Omental fat pad (tissue), 4 donors: ENCODE data around the gene RABEP2. TPM values are rescaled to one million over a fixed set of nuclear protein-coding genes. Genes with fewer than 3 reads are reported as not detected.

Source experiments
- ATAC-seq: fragments of 150-250 bp; one replicate; pipeline ENCODE4 v1.9.1; 2016; ENCODE audit warnings: mild to moderate bottlenecking, moderate library complexity; ENCODE audit not compliant: low FRiP score
- DNase-seq: peaks from one replicate; pipeline ENCODE4 v3.0.0-alpha.2; 2019; ENCODE audit warnings: low spot score
- total RNA-seq, 4 donors: library from RNA; depleted of rRNA; stranded (reverse); fragments of >200 nt; gene quantifications; one replicate each; pipeline ENCODE4 v1.1.0, GENCODE V29; 2016
- TF ChIP-seq, protein P1 (sequence below), 3 donors: fragments of 450-650 bp; IDR thresholded peaks; one replicate each; pipeline ENCODE4 v1.5.1; 2016 to 2017; ENCODE audit warnings: antibody characterized with exemption in 3 of 3, mild to moderate bottlenecking in 3 of 3, moderate library complexity in 2 of 3

RABEP2 gene
- total RNA-seq, 4 donors from 2014 or later, result 10.1 to 21.7 (median 17.0) TPM

DNA sequence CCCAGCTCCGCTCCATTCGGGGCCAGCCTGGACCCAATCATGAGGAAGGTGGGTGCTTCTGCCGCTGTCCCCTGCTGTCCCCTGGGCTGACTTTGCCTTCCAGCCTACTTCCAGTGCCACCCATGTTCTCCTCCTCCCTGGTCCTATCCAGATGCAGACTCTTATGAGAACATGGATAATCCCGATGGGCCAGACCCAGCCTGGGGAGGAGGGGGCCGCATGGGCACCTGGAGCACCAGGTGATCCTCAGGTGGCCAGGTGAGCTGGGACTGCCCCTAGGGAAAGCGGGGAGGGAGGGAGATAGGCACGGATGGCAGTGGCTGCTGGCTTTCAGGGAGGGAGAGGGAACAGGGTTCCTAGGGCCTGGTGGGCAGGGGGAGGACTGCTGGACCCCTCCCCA is 13.7 kb upstream of the RABEP2 start:
- ATAC-seq, result no peak
- DNase-seq, result no peak
- TF ChIP-seq, protein P1, sequence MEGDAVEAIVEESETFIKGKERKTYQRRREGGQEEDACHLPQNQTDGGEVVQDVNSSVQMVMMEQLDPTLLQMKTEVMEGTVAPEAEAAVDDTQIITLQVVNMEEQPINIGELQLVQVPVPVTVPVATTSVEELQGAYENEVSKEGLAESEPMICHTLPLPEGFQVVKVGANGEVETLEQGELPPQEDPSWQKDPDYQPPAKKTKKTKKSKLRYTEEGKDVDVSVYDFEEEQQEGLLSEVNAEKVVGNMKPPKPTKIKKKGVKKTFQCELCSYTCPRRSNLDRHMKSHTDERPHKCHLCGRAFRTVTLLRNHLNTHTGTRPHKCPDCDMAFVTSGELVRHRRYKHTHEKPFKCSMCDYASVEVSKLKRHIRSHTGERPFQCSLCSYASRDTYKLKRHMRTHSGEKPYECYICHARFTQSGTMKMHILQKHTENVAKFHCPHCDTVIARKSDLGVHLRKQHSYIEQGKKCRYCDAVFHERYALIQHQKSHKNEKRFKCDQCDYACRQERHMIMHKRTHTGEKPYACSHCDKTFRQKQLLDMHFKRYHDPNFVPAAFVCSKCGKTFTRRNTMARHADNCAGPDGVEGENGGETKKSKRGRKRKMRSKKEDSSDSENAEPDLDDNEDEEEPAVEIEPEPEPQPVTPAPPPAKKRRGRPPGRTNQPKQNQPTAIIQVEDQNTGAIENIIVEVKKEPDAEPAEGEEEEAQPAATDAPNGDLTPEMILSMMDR (IDR thresholded peaks at IDR 0.05), result no peak

- ATAC-seq, result no peak
- TF ChIP-seq, protein P1 (IDR thresholded peaks at IDR 0.05), result no peak
- no peak for DNase-seq
Observed at GRCh38 chr16:28937222-28937876, 12.3 kb upstream of the RABEP2 start.

DNA sequence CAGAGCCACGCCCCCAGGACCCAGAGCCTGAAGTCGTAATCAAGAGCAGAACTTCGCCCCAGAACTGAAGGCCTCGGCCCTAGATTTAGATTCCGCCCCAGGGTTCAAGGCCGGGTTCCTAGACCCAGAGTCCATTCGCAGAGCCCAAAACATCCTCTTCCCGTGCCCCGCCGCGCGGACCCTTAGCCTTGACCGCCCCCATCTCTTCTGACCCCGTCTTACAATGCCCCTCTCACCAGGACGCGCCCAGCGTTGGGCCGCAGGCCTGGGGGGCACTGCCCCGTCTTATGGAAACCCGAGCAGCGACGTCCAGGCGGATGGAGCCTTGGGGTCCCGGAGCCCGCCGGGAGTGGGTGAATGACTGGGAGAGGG is 11.7 kb upstream of the RABEP2 start:
- TF ChIP-seq, protein P1 (IDR thresholded peaks at IDR 0.05), result no peak
- ATAC-seq, result peak; percentile 29
- DNase-seq, result no peak

DNA sequence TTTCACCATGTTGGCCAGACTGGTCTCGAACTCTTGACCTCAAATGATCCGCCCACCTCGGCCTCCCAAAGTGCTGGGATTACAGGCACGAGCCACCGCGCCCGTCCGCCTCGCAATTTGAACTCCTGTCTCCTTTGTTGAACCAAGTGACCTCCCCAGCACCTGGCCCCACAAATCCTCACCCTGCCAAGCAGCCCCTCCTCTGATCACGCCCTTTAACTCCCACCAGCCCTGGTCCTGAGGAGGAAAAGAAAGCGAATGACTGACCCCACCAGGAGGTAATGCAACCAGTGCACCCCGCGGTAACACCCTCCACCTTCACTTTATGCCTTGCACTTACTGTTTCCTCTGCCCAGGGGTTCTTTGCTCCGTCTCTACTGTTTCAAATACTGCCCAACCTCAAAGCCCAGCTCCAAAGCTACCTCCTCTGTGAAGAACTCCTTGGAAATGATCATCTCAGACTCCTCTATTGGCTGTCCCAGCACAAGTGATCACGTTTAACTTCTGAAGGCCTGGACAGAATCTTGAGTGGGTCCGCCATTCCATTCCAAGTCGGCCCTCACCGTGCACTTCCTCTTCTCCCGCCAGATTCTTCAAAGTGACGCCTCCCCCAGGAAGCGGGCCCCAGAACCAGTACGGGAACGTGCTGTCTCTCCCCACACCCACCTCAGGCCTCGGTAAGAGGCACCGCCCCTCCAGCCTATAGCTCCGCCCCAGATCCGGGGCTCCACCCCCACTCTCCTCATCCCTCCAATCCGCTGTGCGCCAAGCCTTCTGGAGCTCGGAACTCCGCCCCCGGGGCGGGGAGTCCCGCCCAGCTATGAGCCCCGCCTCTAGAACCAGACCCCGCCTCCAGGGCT is 11.1 kb upstream of the RABEP2 start:
- TF ChIP-seq, protein P1 (IDR thresholded peaks at IDR 0.05), result no peak
- ATAC-seq (peak; percentile 85), DNase-seq (peak; percentile 66)

- TF ChIP-seq, protein P1 (IDR thresholded peaks at IDR 0.05), result no peak
- DNase-seq (no peak), ATAC-seq (no peak)
Observed at GRCh38 chr16:28935346-28935745, 10.3 kb upstream of the RABEP2 start.

DNA sequence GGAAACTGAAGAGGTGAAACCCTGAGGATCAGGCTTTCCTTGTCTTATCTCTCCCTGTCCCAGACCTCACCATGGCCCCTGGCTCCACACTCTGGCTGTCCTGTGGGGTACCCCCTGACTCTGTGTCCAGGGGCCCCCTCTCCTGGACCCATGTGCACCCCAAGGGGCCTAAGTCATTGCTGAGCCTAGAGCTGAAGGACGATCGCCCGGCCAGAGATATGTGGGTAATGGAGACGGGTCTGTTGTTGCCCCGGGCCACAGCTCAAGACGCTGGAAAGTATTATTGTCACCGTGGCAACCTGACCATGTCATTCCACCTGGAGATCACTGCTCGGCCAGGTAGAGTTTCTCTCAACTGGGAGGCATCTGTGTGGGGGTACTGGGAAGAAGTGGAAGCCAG is 8.1 kb upstream of the RABEP2 start:
- DNase-seq (no peak), ATAC-seq (peak; percentile 20)
- TF ChIP-seq, protein P1 (IDR thresholded peaks at IDR 0.05), result no peak
